HTERT RPE-1 (cell line): Measurements from ENCODE around the gene LSM14A.

Source experiments
- in situ Hi-C: fragments of 300-500 bp; cut with MboI; formaldehyde crosslinking; loops from 4 replicates; pipeline ENCODE4 v1.14.3; 2020; ENCODE audit warnings: low sequenced_read_pairs

Gene LSM14A

GRCh38 chr19:34254698-34255432 lies 82.6 kb downstream of the LSM14A start:
- in situ Hi-C loops, result no loop called here

- in situ Hi-C loops, result no loop called here
Observed at GRCh38 chr19:34255546-34255945, 83.2 kb downstream of the LSM14A start.

GRCh38 chr19:34256835-34257558 lies 84.7 kb downstream of the LSM14A start:
- in situ Hi-C loops, result no loop called here

- in situ Hi-C loops, result no loop called here
Observed at GRCh38 chr19:34257559-34257924, 85.2 kb downstream of the LSM14A start.

- in situ Hi-C loops, result no loop called here
Observed at GRCh38 chr19:34259367-34260095, 87.2 kb downstream of the LSM14A start.

- in situ Hi-C loops, result no loop called here
Observed at GRCh38 chr19:34260771-34261173, 88.5 kb downstream of the LSM14A start.

GRCh38 chr19:34261334-34262109 lies 89.2 kb downstream of the LSM14A start:
- in situ Hi-C loops, result no loop called here

GRCh38 chr19:34263745-34264237 lies 91.5 kb downstream of the LSM14A start:
- in situ Hi-C loops, result no loop called here

GRCh38 chr19:34265221-34265650 lies 92.9 kb downstream of the LSM14A start:
- in situ Hi-C loops, result no loop called here

- in situ Hi-C loops, result no loop called here
Observed at GRCh38 chr19:34269081-34269480, 96.8 kb downstream of the LSM14A start.

- in situ Hi-C loops, result no loop called here
Observed at GRCh38 chr19:34269489-34269888, 97.2 kb downstream of the LSM14A start.

GRCh38 chr19:34269968-34270621 lies 97.8 kb downstream of the LSM14A start:
- in situ Hi-C loops, result no loop called here

GRCh38 chr19:34273121-34273520 lies 100.8 kb downstream of the LSM14A start:
- in situ Hi-C loops, result no loop called here

- in situ Hi-C loops, result no loop called here
Observed at GRCh38 chr19:34274284-34274826, 102.1 kb downstream of the LSM14A start.

GRCh38 chr19:34274827-34275625 lies 102.7 kb downstream of the LSM14A start:
- in situ Hi-C loops, result no loop called here

GRCh38 chr19:34275705-34276104 lies 103.4 kb downstream of the LSM14A start:
- in situ Hi-C loops, result no loop called here

- in situ Hi-C loops, result no loop called here
Observed at GRCh38 chr19:34276614-34277013, 104.3 kb downstream of the LSM14A start.

- in situ Hi-C loops, result no loop called here
Observed at GRCh38 chr19:34277244-34277643, 104.9 kb downstream of the LSM14A start.

- in situ Hi-C loops, result no loop called here
Observed at GRCh38 chr19:34278783-34279182, 106.5 kb downstream of the LSM14A start.
